GM23338 (cell line): Measurements from ENCODE around the gene RALGPS1.

ENCODE experiments used
- CTCF ChIP-seq, 2 experiments: fragments of 200-600 bp in 1 of 2; sonication (generic) in 1 of 2; conservative IDR thresholded peaks; 2 replicates each; pipeline versions ENCODE4 v1.5.1 to v1.6.1; 2016 to 2017; ENCODE audit warnings: antibody characterized with exemption in 2 of 2, low read depth in 2 of 2, mild to moderate bottlenecking in 2 of 2, moderate library complexity in 1 of 2
- EZH2 ChIP-seq: fragments of 200-600 bp; sonication (generic); IDR thresholded peaks from one replicate; pipeline ENCODE4 v1.8.0; 2017; ENCODE audit warnings: antibody characterized with exemption, mild to moderate bottlenecking, low read depth; ENCODE audit not compliant: unreplicated experiment
- EZH2phosphoT487 ChIP-seq: fragments of 200-600 bp; sonication (generic); IDR thresholded peaks from one replicate; pipeline ENCODE4 v1.8.1; 2018; ENCODE audit warnings: antibody characterized with exemption; ENCODE audit not compliant: unreplicated experiment
- JUNB ChIP-seq: IDR thresholded peaks from one replicate; pipeline ENCODE4 v1.6.1; 2016; ENCODE audit warnings: antibody characterized with exemption; ENCODE audit not compliant: unreplicated experiment
- POLR2AphosphoS5 ChIP-seq: IDR thresholded peaks from 2 replicates; pipeline ENCODE4 v1.6.1; 2016; ENCODE audit warnings: antibody characterized with exemption, low read depth
- REST ChIP-seq: IDR thresholded peaks from one replicate; pipeline ENCODE4 v1.6.1; 2018; ENCODE audit warnings: antibody characterized with exemption; ENCODE audit not compliant: unreplicated experiment
- ZNF462 ChIP-seq: fragments of 250-450 bp; sonication (Bioruptor Pico); IDR thresholded peaks from 2 replicates; pipeline ENCODE4 v1.5.0; 2020; ENCODE audit warnings: mild to moderate bottlenecking, moderate library complexity

- TF ChIP-seq CTCF (conservative IDR thresholded peaks at IDR 0.05; ENCODE audit: low read depth in 2 of 2) (no peak), REST (no peak), EZH2 (no peak), POLR2AphosphoS5 (no peak), EZH2phosphoT487 (no peak), JUNB (no peak), ZNF462 (CRISPR knock-in tag) (no peak)
Observed at GRCh38 chr9:127091526-127091925, 176.9 kb downstream of the RALGPS1 start.
